CMK (cell line): ENCODE data around the gene ADAMTS2.

Source experiments
- DNase-seq: peaks from one replicate; pipeline ENCODE4 v3.0.0-alpha.2; 2010; ENCODE audit warnings: low read depth

The ADAMTS2 gene

DNA sequence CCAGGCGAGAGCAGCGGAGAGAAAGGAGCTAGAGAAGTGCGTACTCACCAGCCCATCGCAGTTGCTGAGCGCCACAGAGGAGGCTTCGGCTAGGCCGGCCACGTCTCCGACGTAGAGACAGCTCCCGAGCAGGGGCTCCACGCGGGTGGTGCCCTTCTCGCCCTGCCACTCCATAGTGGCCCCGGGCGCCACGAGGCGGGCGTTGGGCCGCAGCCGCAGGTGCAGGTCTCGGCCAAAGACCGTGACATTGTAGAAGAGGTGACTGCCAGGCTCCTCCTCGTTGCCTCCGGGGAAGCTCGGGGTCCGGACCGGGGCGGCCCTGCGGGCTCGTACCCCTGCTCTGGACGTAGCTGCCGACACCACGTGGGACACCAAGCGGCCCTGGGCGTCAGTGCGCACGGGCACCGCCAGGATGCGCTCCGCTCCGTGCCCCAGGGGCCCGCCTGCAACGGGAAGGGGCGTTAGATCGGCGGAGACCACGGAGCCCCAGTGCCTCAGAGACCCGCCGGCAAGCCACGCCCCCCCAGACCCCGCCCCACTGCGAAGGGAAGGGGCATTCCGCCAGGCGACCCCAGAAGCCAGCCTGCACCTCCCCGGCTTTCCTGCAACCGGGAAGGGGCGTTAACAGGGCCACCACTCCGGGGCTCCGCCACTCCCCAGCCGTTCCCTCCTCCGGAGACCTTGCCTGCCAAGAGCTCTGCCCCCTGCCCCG lies 1.4 kb downstream of the ADAMTS2 start:
- no peak for DNase-seq

DNA sequence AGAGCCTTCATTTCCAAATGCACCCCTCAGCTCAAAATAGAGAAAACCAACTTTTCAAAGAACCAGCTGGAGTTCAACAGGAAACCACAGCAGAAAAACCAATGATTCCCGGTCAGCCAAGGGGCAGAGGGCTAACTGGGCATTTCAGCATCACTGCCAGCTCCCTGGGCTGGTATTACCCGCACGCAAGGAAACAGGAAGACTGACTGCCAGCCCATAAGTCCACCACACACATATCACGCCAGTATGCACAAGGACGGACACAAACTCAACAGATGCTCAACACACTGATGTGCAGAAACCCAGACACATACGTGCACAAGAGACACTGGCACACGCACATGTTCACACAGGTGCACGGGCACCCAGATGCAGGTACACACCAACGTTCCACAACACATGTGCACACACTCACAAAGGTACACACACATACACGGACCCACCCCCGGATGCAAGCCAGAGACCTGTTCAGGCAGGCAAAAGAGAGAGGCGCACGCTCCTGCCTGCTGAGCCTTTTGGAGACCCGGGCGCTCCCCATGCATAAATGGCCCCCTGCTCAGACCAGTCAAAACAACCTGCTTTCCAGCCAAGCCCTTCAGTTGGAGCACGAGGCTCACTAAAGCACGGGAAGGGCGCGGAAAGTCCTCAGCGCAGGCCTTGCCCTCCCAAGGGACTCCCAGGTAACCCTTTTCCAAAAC lies 2.1 kb downstream of the ADAMTS2 start:
- DNase-seq, result no peak

DNA sequence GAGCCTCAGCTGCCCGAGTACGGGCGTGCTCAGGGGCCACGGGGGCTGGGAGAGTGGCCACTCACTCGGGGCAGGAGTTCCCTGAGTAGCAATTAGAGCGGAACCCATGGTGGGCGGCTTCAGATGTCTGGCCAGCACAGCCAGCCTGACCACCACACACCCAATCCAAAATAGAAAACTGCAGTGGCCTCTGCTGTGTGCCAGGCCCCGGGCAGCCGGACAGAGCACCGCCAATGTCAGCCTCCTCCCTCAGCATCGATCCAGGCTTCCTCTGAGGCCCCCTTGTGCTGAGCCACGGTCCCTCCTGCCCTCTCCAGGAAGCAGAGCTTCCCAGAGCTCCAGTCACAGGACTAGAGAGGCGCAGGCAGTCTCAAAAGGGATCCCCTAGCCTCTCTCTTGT lies 2.7 kb downstream of the ADAMTS2 start:
- DNase-seq, result no peak

DNA sequence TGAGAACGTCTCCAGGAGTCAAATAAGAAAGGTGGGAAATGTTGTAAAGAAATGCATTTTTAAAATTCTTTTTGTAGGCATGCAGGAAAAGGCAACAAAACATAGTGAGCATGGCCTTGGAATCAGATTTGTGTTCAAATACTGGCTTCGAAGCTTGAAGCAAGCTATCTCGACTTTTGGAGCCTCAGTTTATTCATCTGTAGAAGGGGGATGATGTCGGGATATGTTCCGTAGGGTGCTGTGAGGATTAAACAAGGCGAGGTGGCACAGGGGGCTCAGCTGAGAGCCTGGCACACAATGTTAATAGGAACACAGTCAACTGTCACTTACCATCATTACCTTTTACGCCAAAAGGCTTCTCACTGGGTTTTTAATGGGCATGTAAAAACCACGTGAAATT lies 4.8 kb downstream of the ADAMTS2 start:
- DNase-seq, result no peak

DNA sequence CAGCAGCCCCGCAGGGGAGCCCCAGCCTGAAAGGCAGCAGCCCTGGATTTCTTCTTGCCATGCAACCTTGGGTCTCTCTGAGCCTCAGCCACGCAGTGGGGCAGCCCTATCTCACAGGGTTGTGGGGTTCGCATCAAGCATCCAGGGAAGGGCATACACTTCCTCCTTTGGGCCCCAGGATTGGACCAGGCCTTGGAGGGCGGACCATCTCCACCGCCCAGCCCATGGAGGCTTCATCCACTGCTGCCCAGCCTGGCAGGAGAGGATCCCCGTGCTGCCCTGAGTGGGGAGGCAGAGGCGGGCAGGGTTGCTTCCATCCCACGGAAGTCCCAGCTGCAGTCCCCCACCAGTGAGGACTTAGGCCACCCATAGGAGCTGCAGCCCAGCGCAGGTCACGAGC lies 5.3 kb downstream of the ADAMTS2 start:
- no peak for DNase-seq

DNA sequence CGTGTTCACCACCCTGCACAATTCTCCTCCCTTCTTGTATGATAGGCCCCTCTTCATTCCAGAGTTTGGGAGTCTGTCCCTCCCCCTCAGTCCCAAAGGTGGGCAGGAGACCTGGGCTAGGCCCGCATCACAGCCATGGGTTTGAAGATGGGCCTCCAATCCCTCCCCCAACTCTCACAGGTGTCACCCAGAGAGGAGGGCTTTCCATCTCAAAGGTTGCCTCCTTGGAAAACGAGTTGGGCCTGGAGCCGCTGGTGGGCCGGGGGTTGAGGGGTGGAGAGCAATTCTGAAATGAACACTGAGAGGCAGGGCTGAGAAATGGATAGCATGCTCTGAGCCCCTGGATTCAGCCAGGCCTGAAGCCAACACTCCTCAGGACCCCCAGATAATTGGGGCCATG lies 6.2 kb downstream of the ADAMTS2 start:
- DNase-seq, result no peak

DNA sequence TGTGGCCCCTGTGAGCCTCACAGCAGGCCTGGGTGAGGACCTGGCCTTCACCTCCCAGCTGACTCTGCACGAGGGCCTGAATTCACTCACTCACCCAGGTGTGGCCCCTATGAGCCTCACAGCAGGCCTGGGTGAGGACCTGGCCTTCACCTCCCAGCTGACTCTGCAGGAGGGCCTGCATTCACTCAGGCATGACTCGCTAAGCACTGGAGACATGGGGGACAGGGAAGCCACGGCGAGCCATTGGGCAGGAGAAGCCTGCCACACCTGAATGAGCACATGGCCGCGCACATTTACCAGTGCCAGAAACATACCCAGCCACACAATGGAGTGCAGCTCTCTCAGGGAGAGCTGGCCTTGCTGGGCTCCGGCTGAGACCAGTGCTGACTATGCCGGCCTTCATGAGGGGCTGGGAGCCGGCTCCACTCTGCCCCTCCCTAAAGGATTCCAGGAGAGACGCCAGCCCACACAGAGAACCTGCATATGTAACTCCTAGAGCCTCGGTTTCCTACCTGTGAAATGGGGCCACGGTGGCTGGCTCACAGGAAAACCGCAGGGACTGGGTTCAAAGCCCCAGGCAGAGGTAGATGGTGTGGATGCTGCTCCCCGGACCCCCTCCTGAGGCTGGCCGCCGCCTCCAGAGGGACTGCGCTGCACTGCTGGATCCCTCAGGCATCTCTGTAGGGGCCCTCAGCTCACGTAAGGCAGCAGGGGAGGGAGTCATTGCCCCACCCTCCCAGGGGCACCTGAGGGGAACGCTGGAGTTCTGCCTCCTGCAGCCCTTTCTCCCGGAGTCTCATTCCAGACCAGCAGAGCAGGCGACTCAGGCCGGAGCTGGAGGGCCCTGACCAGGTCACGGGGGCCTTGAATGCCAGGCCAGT lies 7.2 kb downstream of the ADAMTS2 start:
- no peak for DNase-seq

DNA sequence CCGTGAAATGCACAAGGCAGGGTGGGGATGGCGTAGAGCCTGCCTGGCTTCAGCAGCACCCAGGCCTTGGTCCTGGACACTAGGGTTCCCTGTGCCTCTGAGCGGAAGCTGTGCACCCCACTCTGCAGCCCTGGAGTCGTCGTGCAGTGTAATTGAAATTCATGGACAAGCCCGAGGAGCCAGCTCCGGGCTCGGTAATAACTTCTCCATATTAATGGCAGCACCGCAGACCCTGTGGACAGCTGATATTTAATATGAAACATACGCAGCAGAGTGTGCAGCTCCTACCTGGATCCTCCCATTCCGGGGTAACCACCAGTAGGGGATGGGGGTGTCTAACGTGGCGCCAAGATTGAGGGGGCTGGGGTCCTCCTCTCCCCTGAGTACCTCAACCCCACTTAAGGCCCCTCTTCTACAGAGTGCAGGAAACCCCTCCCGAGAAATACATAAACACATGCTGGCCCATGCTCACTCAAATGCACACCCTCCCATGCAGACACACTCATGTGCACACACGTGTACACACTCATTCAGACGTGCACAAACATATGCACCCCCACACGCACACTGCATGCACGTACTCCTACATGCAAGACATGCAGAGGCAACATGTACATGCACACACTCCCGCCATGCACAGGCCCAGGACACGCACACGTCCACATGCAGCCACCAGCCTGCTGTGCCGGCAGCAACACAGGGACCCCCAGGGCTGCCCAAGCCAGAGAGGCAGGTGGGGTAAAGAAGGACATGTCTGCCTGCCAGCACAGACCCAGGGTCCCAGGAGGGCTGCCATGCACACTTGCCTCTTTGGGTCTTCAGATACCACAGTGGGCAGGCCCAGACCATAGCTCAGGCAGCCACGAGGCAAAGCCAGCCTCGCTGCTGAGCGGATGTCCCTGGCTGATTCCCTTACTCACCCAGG lies 8.1 kb downstream of the ADAMTS2 start:
- DNase-seq, result no peak

DNA sequence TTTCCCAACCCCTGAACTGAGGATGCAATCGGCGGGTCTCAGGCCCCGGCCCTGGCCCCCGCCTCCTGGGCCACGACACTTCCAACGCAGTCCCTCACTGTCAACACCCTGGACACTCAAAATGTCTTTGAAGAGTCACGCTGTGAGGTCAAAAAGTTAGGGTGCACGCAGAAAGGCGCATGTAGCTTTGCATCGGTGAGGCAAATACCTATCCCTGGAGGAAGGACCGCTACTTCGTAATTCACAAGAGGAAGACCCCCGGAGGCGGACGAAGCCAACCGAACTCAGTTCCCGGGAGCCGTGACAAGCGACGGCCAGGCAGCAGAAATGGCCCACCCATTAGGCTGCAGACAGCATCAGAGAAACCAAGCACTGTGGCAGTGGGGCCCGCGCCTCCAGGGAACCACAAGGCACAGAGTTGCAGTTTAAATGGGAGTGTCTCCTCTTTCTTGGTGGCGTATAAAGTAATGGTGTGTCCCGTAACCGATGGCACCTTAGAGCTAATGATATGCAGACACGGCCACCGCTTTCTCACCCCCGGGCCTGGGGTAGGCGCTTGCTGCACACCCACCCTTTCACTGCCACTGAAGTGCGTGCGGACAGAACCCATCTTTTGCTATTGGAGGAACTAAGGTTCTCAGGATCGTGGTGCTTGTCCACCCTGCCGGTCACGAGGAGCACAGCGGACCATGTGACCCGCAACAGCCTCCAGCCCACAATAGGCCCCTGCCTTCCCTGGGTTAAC lies 9.0 kb downstream of the ADAMTS2 start:
- DNase-seq, result no peak

DNA sequence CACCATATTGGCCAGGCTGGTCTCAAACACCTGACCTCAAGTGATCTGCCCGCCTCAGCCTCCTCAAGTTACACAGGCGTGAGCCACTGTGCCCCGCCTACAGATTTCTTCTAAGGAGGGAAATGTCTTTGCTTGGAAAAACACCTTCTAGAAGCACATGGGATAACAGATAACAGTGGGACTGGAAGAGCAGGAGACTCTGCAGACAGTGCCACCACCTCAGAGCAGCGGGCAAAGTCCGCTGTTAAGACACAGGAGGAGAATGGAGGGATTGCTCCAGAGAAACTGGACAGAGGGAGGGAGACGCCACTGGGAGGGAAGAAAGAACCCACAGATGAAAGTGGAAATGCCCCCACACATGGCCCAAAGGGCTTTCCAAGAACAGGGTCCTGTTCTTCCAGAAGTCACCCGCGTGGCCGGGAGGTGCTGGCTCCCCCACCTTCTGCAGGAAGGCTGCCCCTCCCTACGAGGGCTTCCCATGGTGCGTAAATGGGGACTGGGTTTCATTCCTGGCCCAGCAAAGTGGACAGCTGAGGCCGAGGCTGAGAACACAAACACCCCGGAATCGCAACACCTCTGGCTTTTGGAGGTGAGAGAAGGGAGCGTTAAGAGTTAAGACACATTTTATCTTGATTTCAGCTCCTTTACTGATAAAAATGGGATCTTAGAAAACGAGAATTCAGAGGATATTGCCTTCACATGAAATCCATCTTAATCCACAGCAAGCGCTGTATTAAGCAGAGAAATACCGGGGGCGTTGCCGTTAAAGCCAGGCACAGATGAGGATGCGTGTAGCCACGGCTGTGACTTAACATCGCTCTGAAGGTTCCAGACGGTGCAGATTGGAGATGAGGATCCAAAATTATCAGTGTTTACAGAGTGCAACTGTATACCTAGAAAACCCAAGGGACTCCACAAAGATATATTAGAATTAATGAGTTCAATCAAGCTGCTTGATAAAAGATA lies 11.2 kb downstream of the ADAMTS2 start:
- no peak for DNase-seq

DNA sequence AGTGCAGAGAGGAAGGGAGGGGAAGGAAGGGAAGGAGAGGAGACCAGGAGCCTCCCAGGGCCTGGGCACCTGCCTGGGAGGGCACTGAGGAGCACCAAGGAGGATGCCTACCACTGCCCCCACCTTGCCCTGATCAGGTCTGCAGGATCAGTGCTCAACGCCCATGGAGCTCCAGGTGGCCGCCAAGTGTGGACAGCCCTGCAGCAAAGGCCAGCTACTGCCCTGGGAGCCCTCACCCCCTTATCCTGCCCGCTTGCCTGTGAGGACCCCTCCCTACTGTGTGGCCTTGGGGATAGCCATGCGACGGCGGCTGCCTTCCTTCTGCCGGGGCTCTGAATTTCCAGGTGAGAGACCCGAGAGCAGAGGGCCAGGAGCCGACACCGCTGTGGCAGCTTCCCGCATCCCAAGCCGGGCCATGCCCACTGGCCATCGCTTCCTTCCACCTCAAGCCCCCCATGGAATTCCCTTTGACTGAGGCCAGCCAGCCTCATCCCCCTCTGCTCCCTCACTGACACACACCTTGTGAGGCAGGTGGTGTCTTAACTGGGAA lies 12.4 kb downstream of the ADAMTS2 start:
- DNase-seq, result no peak

DNA sequence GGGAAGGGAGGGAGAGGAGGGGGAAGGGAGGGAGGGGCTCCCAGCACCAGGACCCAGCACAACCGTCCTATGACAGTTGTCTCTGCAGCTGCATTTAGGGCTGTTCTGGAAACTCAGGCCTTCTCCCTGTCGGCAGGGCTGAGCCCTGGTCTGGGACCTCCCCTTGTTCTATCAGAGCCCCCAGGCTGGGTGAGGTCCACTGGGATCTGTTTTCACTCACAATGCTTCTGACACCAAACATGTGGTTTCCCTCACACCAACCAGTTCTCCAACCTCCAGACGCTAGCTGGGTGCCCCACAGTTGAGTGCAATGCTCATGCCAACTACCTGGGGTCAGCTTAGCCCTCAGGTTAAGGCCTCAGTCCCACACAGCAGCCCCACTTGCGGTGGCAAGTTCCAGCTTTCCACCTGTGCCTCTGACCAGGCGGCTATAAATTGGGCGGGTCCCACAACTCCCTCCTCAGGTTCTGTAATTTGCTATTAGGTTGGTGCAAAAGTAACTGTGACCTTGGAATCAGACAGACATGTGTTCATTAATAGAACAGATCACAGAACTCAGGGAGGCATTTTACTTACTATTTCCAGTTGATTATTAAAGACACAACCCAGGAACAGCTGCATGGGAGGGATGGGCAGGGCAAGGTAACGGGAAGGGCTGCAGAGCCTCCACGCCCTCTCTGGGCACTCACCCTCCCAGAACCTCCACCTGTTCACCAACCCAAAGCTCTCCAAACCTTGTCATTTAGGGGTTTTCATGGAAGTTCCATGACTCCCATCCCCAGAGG lies 13.5 kb downstream of the ADAMTS2 start:
- no peak for DNase-seq

DNA sequence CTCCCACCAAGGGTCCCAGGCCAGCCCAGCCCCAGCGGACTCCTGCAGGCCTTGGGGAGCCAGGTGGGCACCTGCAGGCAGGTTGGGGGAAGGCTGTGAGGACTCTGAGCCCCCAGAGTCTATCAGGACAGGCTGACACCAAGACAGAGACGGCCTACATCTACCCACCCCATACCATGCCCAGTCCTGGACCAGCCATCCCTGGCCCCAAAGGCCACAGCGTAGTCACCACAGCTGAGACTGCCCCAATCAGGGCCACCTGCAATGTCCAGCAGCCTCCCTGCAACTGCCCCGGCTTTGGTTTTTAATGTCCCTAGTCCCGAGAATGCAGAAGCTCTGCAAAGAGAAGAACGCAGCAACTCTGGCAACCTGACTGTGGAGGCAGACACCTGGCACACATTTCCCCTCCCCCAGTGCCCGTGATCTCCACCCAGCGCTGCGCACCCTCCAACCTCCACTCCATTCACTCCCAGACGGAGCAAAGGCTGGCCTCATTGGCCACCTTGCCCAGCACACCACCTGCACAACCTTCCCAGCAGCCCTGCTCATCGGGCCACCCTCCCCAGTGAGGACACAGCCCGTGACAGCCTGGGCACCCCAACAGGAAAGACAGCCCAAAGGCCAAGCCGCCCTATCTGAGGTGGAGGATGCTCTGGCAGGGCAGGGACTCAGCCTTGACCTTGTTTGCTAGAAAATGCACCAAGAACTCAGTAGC lies 14.9 kb downstream of the ADAMTS2 start:
- DNase-seq, result no peak

DNA sequence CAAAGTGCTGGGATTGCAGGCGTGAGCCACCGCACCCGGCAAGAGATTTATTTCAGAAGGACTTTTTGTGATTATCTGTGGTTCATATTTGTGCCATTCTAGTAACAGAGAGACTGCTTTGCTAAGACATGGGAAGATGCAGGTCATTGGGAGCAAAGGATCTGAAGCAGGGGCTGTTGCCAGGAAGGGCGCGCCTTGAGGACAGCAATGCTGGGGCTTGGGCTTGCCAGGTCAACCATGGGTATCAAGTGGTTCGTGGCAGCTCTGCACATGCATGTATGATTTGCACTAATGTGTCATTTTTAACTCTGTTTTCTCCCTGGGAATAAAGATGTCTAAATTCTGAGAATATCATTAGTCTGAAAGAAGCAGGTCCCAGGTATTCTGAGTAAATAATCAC lies 17.0 kb downstream of the ADAMTS2 start:
- DNase-seq, result no peak

DNA sequence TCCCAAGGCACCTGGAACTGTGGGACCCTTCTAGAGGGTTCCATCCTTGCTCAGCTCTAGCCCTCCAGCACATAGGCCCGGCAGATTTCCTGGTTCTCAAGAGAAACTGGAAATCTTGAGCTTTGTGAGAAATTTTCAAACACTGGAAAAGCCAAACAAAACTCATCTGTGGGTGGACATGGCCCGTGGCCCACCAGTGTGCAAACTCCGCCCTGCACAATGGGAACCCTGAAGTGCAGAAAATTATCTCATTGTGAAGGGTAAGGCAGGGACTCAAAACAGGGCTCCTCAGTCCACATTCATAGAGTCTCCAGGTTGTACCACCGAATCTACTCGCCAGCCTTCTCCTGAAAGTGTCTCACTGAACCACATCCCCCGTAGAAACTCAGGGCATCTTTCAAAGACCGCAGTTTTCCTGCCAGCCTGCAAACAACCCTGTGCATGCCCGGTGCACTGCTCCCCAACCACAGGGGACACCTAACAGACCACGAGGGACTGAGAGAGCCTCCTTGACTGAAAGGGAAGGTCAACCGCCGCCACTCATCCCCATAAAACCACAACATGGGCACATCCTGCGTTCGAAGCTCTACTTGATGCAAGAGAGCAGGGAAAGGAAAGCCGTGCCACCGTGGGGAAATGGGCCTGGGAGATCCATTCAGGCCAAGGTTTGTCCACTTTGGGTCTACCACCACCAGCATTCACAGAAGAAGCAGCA lies 18.1 kb downstream of the ADAMTS2 start:
- no peak for DNase-seq

DNA sequence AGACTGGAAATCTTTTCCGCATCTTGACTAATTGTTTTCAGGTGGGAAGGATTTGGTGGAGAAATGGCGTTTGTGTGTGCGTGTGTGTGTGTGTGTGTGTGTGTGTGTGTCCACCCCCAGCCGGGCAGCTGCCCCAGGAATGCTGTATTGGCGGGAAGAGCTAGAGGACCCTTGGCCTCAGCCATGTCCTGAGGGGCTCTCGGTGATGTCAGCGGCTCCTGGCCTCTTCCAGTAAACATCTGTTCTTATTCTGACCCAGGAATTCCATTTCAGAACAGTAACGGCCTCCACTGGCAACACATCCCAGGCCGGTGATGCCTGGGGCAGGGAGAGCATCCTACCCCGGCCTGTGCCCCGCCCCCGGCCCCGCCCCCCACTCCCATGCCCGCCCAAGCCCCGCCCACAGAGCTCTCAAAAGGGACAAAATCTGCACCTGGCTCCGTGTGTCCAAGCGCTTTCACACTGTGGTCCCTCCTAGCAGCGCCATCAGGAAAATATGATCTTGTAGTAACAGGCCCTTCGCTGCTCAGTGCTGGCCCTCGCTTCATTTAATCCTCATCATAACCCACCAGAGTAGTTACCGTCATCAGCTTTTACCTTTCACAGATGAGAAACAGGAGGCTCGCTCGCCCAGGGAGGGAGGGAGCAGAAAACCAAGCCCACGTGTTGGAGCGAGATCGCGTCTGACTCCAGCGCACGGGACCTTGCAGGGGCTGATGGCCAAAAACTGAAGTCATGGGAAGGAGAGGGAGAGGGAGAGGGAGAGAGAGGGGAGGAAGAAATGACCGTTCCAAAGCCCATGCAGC lies 18.9 kb downstream of the ADAMTS2 start:
- DNase-seq, result no peak
